ENCODE data around the gene BCAS3.

The BCAS3 gene

GRCh38 chr17:61366076-61366714, 688.5 kb downstream of the BCAS3 start:
- TF ChIP-seq CTCF (IDR thresholded peaks at IDR 0.05) (no peak), ZFX (IDR thresholded peaks at IDR 0.05; ENCODE audit: borderline replicate concordance) (no peak)
- no peak overlapping the region for H3K27ac ChIP-seq

GRCh38 chr17:61366715-61367413, 689.2 kb downstream of the BCAS3 start:
- TF ChIP-seq ZFX (IDR thresholded peaks at IDR 0.05; ENCODE audit: borderline replicate concordance) = no peak
- no peak for TF ChIP-seq CTCF (IDR thresholded peaks at IDR 0.05)

GRCh38 chr17:61368049-61368831, 690.6 kb downstream of the BCAS3 start:
- H3K27ac ChIP-seq = no peak overlapping the region
- no peak for TF ChIP-seq ZFX (IDR thresholded peaks at IDR 0.05; ENCODE audit: borderline replicate concordance)
- TF ChIP-seq CTCF (IDR thresholded peaks at IDR 0.05) = no peak

More at GRCh38 chr17:61366715-61367413, 689.2 kb downstream of the BCAS3 start:
- H3K27ac ChIP-seq = no peak overlapping the region

DNA sequence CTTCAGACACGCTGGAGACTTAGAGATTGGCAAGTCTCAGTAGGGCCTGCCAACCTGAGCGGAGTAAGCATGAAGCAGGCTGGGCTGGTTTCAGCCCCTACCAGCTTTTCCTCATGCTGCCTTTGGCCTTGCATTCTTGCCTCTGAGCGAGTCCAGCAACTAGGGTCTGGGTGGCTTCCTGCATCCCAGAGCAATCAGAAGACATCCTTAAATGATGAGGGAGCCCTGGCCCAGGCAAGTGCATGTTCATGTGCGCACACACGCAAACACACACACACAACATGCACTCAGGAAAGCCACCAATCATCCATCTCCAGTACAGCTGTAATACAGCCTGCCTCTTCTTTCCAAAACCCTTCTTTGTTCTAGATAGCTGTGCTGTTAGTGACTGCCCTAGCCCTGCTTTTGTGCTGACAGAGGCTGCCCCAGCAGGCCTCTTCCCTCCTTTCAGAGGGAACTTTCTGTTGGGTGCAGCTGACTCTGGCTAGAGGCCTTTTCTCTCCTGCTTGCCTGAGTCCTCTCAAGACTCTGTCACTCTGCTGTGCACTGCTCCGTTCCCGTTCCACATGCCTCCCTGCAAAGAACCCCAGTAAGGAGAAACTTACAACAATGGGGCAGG, 691.3 kb downstream of the BCAS3 start:
- no peak overlapping the region for H3K27ac ChIP-seq
- no peak for TF ChIP-seq CTCF (IDR thresholded peaks at IDR 0.05)
- TF ChIP-seq ZFX (IDR thresholded peaks at IDR 0.05; ENCODE audit: borderline replicate concordance) = no peak

DNA sequence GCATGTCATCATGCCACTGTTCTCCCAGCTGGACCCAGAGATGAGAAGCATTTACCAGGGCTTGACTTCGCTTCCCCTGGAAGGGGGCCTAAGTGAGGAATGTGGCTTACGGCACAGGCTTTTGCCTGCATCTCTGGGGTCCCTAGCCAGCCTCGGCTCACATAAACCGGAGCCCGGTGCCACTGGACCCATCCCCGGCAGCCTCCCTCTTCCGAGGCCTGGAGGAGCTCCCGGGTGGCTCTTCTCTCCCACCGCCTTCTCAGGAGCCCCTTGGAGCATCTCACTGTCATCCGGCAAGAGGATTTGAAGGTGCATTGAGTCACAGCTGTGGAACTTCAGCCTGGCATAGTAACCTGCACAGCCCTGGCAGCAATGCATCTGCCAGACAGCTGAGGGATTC, 692.1 kb downstream of the BCAS3 start:
- no peak for TF ChIP-seq ZFX (IDR thresholded peaks at IDR 0.05; ENCODE audit: borderline replicate concordance)
- TF ChIP-seq CTCF (IDR thresholded peaks at IDR 0.05) = no peak
- no peak overlapping the region for H3K27ac ChIP-seq

DNA sequence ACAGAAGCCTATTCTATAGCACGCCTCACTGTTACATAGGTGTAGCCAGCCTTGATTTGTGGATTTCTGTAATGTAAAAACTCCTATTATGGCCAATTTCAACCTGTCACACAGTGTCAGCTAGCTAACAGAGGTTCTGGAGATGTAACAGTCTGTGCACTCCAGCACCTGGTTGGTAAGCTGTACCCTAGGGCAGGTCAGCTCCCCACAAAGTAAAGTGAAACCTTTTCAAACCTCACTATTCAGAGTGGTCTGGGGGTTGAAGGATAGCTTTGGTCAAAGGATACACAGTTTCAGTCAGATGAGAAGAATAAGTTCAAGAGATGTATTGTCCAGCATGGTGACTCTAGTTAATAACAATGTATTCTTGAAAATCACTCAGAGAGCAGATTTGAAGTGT, 693.5 kb downstream of the BCAS3 start:
- no peak overlapping the region for H3K27ac ChIP-seq
- TF ChIP-seq ZFX (IDR thresholded peaks at IDR 0.05; ENCODE audit: borderline replicate concordance) = no peak
- TF ChIP-seq CTCF (IDR thresholded peaks at IDR 0.05) = no peak
